HFFc6 (cell line): ENCODE measurements around the gene MEGF8. TPM values are rescaled to one million over a fixed set of nuclear protein-coding genes. Genes with fewer than 3 reads are reported as not detected.

Experiments used
- DNase-seq: peaks from one replicate; pipeline ENCODE4 v3.0.0-alpha.2; 2018
- H3K27ac Mint-ChIP-seq: 2 replicates; pipeline ENCODE4 v1.8.0; 2020; ENCODE audit warnings: mild to moderate bottlenecking, mixed read lengths
- H3K27me3 Mint-ChIP-seq: 2 replicates; pipeline ENCODE4 v1.8.0; 2021; ENCODE audit warnings: mild to moderate bottlenecking, moderate library complexity, mixed read lengths; ENCODE audit not compliant: insufficient read depth
- H3K36me3 Mint-ChIP-seq: 2 replicates; pipeline ENCODE4 v1.8.0; 2021; ENCODE audit warnings: low read depth, mixed read lengths
- H3K4me1 Mint-ChIP-seq: 2 replicates; pipeline ENCODE4 v1.8.0; 2020; ENCODE audit warnings: low read depth, mixed read lengths
- H3K4me3 Mint-ChIP-seq: 2 replicates; pipeline ENCODE4 v1.8.0; 2020; ENCODE audit warnings: mild to moderate bottlenecking, moderate library complexity, mixed read lengths
- H3K9me3 Mint-ChIP-seq: 2 replicates; pipeline ENCODE4 v1.8.0; 2020; ENCODE audit warnings: mild to moderate bottlenecking, mixed read lengths
- CTCF ChIP-seq: fragments of 200-600 bp; sonication (generic); IDR thresholded peaks from 2 replicates; pipeline ENCODE4 v1.5.0; 2021; ENCODE audit warnings: antibody characterized with exemption, mild to moderate bottlenecking
- total RNA-seq, 6 experiments: library from RNA; stranded (reverse); fragmentation: NEBNext Ultra II Directional; extraction: Animal tissue kit (Norgen Biotek cat#: 25700); gene quantifications; 2 replicates in 1 of 6; 3 replicates in 5 of 6; pipeline ENCODE4 v1.2.3, GENCODE V29; 2021

Gene MEGF8
- total RNA-seq, 6 experiments from 2014 or later: 17.7 to 23.6 (median 18.8) TPM

- no peak for TF ChIP-seq CTCF
Observed at GRCh38 chr19:42303101-42303464, 22.4 kb upstream of the MEGF8 start.

GRCh38 chr19:42303876-42304275 is 21.6 kb upstream of the MEGF8 start:
- H3K36me3 Mint-ChIP-seq: peaks cover 5% of the 10 kb centered on the region
- peaks cover 2% of the 10 kb centered on the region for H3K27me3 Mint-ChIP-seq
- H3K4me3 Mint-ChIP-seq: no peak overlapping the region; the same call in 1 of the 2 replicates
- TF ChIP-seq CTCF: no peak
- H3K9me3 Mint-ChIP-seq: no peaks in the 10 kb centered on the region
- H3K4me1 Mint-ChIP-seq: peaks cover 30% of the 10 kb centered on the region
- no peak overlapping the region for H3K27ac Mint-ChIP-seq
- DNase-seq: no peak

More at GRCh38 chr19:42303101-42303464, 22.4 kb upstream of the MEGF8 start:
- Mint-ChIP-seq H3K27ac (peak overlapping the region; percentile 66; the same call in 1 of the 2 replicates), H3K9me3 (no peaks in the 10 kb centered on the region), H3K4me1 (peaks cover 30% of the 10 kb centered on the region), H3K36me3 (peaks cover 3% of the 10 kb centered on the region), H3K4me3 (peak overlapping the region; percentile 90), H3K27me3 (peaks cover 1% of the 10 kb centered on the region)
- no peak for DNase-seq

- no peak for TF ChIP-seq CTCF
- H3K4me1 Mint-ChIP-seq: peaks cover 23% of the 10 kb centered on the region
- H3K27me3 Mint-ChIP-seq: peaks cover 12% of the 10 kb centered on the region
- H3K27ac Mint-ChIP-seq: no peak overlapping the region
- no peak overlapping the region for H3K4me3 Mint-ChIP-seq
- no peak for DNase-seq
- H3K9me3 Mint-ChIP-seq: no peaks in the 10 kb centered on the region
- peaks cover 5% of the 10 kb centered on the region for H3K36me3 Mint-ChIP-seq
Observed at GRCh38 chr19:42306646-42307045, 18.8 kb upstream of the MEGF8 start.

GRCh38 chr19:42309686-42310085 is 15.7 kb upstream of the MEGF8 start:
- no peak for TF ChIP-seq CTCF
- H3K9me3 Mint-ChIP-seq: no peaks in the 10 kb centered on the region
- peaks cover 5% of the 10 kb centered on the region for H3K36me3 Mint-ChIP-seq
- peaks cover 29% of the 10 kb centered on the region for H3K27me3 Mint-ChIP-seq
- 0 out of 2 replicates have a peak, but pooled peaks cover 5% of the 10 kb centered on the region for H3K4me1 Mint-ChIP-seq
- no peak overlapping the region for H3K27ac Mint-ChIP-seq
- DNase-seq: no peak
- no peak overlapping the region for H3K4me3 Mint-ChIP-seq

- Mint-ChIP-seq H3K4me1 (peaks cover 5% of the 10 kb centered on the region), H3K27ac (no peak overlapping the region), H3K27me3 (peaks cover 34% of the 10 kb centered on the region), H3K9me3 (no peaks in the 10 kb centered on the region), H3K4me3 (no peak overlapping the region), H3K36me3 (peaks cover 5% of the 10 kb centered on the region)
- no peak for DNase-seq
- TF ChIP-seq CTCF: peak; percentile 40; the same call in 1 of the 2 replicates
Observed at GRCh38 chr19:42311657-42312056, 13.8 kb upstream of the MEGF8 start.

GRCh38 chr19:42312370-42312769 is 13.1 kb upstream of the MEGF8 start:
- no peak for TF ChIP-seq CTCF
- peak overlapping the region; percentile 74; the same call in 1 of the 2 replicates for H3K4me3 Mint-ChIP-seq
- no peak for DNase-seq
- H3K27me3 Mint-ChIP-seq: peaks cover 34% of the 10 kb centered on the region
- H3K27ac Mint-ChIP-seq: no peak overlapping the region
- peaks cover 5% of the 10 kb centered on the region for H3K36me3 Mint-ChIP-seq
- H3K4me1 Mint-ChIP-seq: peaks cover 12% of the 10 kb centered on the region
- no peaks in the 10 kb centered on the region for H3K9me3 Mint-ChIP-seq
